GM18508 (cell line): ENCODE data around the gene LMF2.
"Not testable (repeated sequence)": the region's sequence is repeated elsewhere in the genome, so short reads cannot be mapped to it uniquely, and the experiment has no call there.

Source experiments
- ATAC-seq: cut with Tn5 transposase; IDR thresholded peaks from one replicate; pipeline ENCODE4 v1.9.1; 2021; ENCODE audit warnings: moderate number of reproducible peaks; ENCODE audit not compliant: insufficient read depth, unreplicated experiment

Gene LMF2

DNA sequence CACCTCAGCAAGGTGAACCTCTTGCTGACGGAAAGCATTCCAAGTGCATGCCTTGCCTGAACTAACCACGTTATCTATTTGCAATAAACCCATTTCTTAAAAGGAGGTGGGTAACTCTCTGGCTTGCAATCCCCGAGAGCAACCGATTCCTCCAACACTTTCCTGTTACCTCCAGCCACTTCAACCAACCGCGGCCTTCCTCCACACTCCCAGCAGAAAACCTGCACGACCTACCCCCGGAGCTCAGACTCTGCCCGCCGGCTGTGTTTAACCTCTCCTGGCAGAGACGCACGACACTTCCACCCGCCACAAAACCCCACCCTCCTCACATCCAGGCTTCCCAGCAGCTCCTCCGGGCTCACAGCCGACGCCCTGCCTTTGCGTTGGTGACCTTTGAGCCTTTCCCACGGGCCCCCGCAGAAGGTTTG, 17.2 kb upstream of the LMF2 start:
- ATAC-seq = no peak

DNA sequence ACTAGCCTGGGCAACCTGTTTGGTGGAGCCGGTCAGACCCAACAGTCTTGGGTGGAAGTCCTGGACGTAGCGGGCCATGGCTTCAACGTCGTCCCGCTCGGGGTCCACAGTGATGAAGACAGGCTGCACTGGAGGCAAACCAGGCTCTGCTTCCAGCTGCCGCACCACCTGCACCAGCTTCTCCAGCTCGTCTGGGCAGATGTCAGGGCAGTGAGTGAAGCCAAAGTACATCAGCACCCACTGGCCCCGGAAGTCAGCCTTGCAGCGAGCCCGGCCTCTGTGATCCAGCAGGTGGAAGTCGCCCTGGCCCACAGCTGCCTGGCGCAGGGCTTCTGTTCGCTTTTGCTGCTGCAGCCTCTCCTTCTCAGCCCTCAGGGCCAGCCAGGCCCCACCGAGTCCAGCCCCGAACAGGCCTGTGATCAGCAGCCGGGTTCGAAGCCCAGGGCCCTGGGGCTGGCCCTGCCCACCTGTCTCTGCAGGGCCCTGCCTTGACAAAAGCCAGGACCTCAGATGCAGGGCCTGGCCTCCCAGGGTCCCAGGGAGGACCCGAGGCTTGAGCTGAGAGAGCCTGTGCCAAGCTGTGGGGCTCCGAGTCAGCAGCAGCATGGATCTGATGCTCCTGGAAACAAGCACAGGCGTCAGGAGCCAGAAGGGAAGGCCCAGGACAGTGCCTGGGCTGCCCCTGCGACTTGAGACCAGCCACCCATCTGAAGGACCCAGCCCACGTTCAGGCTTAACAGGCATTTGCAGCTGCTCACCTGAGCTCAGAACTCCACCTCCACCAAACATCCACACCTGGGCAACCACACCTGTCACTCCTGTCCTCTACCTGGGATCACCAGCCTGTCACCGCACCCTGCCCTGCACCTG, 16.5 kb upstream of the LMF2 start:
- no peak for ATAC-seq

DNA sequence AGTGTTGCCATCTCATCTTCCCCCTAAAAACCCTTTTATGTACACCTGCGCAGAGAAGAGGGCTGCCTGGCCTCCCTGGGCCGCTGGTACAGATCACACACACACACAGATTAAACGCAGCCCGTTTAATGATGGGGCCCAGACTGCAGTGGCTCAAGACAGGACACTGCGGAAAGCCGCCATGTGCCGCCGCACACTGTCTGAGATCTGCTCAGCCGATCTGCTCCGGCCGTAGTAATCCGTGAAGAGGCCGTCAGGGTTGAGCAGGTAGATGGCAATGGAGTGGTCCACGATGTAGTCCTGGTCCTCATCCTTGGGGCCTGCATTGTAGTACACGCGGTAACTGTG, 15.9 kb upstream of the LMF2 start:
- no peak for ATAC-seq

DNA sequence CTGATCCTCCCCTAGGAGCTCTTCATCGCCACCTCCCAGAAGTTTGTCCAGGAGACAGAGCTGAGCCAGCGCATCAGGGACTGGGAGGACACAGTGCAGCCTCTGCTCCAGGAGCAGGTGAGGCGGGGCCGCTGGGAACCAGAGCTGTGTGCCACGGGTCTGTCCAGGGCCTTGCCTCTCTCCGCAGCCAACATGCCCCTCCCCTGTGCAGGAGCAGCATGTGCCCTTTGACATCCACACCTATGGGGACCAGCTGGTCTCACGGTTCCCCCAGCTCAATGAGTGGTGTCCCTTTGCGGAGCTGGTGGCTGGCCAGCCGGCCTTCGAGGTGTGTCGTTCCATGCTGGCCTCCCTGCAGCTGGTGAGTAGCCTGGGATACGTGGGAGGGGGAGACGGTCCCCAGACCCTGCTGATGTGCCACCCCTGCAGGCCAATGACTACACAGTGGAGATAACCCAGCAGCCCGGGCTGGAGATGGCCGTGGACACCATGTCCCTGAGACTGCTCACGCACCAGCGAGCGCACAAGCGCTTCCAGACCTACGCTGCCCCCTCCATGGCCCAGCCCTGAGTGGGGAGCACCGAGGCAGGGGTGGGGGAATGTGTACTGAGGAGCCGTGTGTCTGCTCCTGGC, 15.4 kb upstream of the LMF2 start:
- no peak for ATAC-seq

DNA sequence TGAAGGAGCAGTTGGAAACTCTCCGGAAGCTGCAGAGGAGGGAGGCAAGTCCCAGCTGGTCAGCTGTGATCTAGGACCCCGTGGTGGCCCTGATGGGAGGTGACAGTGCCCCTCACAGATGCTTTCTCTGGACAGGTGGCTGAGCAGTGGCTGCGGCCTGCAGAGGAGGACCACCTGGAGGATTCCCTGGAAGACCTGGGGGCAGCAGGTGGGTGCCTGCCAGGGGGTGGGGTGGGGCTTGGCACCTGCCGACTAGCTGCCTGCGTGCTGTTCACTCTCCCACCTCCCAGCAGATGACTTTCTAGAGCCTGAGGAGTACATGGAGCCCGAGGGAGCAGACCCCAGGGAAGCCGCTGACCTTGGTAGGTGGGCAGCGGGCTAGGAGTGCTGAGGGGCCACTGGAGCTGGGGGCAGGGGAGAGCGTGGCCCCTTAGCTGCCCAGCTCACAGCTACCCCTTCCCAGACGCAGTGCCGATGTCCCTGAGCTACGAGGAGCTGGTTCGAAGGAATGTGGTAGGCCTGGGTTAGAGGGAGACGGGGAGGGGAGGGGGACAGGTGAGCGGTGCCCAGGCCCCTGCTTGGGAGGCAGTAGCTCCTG, 14.8 kb upstream of the LMF2 start:
- no peak for ATAC-seq

DNA sequence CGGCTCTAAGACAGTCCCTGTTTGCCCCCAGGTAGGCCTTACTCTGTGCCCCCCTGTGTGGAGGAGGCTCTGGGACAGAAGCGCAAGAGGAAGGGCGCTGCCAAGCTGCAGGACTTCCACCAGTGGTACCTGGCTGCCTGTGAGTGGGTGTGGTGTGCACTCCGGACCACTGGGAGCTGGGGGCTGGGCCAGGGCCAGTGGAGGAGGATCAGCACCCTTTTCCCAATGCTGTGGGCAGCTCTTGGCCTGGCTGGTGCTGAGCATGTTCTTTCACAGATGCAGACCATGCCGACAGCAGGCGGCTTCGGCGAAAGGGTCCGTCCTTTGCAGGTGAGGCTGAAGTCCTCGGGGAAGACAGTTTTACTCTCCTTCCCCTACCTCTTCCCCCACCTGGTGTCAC, 14.2 kb upstream of the LMF2 start:
- ATAC-seq = no peak

DNA sequence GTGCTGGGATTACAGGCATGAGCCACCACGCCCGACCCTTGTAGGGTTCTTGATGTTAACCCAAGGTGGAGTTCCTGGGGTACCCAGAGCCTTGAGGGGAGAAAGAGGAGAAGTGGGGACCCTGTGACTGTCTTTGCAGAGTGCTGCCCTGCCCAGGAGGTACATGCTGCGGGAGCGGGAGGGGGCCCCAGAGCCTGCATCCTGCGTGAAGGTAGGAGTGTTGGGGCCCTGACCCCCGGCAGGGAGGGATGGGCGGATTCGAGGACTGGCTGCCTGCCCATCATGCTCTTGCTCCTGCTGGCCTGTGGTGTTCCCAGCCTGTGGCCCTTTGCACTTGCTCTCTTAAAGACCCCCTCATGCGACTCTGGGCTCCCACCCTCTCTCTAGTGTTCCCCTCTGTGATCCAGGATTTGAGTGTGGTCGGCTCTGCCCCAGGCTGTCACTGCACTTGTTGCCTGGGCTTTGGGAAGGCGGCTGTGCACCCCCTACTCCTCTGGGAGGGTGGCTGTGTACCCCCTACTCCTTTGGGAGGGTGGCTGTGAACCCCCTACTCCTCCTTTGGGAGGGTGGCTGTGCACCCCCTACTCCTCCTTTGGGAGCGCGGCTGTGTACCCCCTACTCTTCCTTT, 13.4 kb upstream of the LMF2 start:
- no peak for ATAC-seq

DNA sequence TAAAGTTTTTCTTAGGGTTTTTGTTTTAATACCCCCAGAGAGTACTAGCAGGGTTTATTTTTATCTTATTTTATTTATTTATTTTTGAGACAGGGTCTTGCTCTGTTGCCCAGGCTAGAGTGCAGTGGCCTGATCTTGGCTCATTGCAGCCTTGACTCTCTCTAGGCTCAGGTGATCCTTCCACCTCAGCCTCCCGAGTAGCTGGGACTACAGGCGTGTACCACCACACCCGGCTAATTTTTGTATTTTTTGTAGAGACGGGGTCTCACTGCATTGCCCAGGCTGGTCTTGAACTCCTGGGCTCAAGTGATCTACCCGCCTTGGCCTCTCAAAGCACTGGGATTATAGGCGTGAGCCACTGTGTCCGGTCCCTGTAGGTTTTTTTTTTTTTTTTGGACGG, 12.7 kb upstream of the LMF2 start:
- ATAC-seq = not testable (repeated sequence)

DNA sequence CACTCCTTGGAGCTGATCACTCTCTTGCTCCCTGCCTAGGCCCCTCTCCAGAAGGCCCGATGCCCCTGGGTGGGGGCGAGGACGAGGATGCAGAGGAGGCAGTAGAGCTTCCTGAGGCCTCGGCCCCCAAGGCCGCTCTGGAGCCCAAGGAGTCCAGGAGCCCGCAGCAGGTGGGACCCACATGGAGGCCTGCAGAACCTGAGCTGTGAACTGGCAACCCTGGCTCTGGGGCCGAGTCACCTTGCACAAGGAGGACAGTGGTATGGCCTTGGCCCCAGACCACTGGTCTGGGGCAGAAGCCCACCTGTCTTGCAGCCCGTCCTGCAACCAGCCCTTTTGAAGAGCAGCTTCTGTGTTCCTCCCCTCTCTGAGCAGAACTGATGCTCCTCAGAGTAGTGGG, 11.6 kb upstream of the LMF2 start:
- ATAC-seq = no peak

DNA sequence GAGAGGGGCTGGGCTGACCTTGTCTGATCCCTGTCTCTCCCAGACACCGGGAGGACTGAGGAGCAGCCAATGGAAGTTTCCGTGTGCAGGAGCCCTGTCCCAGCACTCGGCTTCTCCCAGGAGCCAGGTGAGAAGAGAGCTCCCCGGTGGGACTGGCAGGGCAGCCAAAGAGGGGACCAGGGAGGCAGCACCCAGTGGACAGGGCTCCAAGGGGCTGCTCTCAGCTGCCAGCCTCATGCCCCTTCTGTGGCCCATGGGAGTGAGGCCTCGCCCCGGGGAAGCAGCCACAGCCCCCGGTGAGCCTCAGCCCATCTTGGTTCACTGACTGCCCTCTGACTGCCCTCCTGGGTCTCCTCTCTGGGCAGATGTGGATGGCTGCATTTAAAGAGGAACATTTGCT, 11.1 kb upstream of the LMF2 start:
- ATAC-seq = no peak

DNA sequence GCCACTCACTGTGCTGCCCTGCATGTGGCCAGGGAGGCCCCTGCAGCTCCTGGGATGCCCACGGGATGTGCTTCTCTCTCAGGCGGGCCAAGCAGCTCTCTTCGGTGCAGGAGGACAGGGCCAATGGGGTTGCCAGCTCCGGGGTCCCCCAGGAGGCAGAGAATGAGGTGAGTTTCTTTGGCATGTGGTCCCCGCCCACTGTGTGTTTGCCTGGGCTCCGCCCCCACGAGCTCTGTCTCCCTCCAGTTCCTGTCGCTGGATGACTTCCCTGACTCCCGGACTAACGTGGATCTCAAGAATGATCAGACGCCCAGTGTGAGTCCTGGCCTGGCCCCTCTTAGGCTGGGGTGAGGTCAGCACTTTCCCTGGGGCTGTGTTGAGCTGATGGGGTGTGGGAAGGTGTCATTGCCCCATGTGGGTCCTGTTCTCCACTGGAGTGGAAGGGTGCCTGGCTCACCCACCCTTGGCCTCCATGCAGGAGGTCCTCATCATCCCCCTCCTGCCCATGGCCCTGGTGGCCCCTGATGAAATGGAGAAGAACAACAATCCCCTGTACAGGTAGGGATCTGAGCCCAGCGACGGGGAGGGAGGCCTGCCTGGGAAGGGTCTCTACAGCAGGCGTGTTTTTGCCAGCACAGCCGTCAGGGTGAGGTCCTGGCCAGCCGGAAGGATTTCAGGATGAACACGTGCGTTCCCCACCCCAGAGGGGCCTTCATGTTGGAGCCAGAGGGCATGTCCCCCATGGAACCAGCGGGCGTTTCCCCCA, 10.2 kb upstream of the LMF2 start:
- no peak for ATAC-seq

DNA sequence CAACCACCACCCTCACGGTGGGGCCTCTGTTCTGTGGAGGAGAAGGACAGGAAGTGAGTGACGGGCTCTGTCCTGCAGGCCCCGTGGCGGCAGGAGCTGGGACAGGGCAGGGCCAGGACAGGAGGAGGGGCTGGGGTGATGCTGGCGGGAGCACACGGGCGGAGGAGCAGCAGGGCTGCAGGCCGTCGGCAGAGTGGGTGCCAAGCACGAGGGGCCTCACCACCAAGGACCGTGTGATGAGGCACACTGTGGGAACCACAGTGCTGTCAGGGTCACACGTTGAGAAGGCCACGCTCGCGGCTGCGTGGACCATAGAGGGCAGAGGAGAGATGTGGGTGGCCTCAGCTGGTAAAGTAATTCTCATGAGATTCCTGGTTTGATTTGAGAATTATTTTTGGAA, 9.4 kb upstream of the LMF2 start:
- ATAC-seq = no peak

DNA sequence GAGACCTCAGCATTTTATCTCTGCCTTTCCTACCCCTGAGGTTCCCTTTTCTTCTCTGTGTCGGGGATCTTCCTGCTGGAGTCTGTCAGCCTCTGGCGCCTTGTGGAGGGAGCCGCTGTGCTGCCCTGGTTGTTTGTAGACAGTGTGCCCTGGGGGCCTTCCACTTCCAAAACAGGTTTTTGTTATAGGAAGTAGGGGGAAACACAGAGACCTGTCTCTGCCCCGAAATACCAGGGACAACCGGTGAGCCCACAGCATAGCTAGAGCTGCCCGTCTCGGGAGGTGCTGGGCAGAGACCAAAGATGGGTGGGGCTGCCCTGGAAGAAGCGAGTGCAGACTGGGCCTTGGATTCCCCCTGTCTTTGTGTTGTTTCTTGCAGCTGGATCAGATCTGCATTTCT, 8.6 kb upstream of the LMF2 start:
- ATAC-seq = no peak

DNA sequence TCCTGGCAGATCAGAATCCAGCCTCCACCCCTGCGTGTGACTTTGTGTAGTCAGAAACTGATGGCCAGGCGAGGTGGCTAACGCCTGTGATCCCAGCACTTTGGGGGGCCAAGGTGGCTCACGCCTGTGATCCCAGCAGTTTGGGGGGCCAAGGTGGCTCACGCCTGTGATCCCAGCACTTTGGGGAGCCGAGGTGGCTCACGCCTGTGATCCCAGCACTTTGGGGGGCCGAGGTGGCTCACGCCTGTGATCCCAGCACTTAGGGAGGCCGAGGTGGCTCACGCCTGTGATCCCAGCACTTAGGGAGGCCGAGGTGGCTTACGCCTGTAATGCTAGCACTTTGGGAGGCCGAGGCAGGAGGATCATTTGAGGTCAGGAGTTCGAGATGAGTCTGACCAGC, 5.7 kb upstream of the LMF2 start:
- no peak for ATAC-seq

DNA sequence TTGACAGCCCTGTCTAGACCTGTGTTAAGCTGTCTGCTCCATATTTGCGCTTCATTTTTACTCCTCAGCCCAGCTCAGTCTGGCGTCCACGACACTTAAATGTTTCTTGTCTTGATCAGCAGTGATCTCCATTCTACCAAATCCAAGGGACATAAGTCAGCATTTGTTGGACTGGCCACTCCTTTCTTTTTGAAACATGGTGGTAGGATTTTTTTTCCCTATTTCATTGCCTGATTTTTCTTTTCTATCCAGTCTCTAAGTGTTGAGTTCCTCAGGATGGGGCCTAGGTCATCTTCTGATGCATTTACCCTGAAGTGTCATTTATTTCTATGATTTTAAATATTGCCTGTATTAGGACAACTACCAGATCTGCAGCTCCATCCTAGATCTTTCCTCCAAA, 1.4 kb upstream of the LMF2 start:
- no peak for ATAC-seq

DNA sequence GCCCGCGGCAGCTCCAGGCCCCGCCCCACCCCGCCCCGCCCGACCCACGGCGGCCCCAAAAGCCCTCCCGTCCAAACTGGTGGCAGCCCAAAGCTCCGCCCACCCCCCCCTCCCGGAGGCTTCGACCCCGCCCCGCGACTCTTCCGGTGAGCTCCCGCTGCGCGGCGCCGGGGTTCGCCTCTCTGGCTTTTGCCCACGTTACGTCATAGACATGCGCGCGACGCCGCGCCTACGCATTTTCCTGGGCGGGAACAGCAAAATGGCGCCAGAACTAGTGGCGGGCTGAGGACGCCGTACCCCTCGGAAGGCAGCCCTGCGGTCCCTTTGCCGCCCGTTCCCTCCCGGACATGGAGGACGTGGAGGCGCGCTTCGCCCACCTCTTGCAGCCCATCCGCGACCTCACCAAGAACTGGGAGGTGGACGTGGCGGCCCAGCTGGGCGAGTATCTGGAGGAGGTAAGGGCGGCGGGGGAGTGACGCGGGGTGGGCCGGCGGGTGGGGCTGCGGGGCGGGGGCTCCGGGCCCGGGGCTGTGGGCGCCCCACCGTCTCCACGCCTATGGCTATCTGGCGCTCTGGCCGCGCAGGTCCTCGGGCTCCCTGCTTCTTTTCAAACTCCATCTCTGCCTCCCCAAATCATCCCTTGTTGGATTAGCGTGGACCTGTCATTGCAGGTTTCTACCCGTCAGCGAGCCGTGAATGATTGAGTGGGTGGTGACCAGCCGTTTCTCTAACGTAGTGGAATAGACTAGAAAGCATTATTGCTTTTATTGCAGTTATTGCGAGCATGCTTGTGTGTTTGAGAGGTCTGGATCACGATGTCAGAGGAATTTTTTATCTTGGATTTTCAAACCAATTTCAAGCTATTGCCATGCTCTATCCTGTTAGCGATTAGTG, 736 bp upstream of the LMF2 start, which contains the start of gene NCAPH2:
Gene NCAPH2 (plus strand): TSS at position 234 of the 894 bp plus-strand sequence. CDS start 114 bp downstream, at position 348.
- ATAC-seq = no peak

DNA sequence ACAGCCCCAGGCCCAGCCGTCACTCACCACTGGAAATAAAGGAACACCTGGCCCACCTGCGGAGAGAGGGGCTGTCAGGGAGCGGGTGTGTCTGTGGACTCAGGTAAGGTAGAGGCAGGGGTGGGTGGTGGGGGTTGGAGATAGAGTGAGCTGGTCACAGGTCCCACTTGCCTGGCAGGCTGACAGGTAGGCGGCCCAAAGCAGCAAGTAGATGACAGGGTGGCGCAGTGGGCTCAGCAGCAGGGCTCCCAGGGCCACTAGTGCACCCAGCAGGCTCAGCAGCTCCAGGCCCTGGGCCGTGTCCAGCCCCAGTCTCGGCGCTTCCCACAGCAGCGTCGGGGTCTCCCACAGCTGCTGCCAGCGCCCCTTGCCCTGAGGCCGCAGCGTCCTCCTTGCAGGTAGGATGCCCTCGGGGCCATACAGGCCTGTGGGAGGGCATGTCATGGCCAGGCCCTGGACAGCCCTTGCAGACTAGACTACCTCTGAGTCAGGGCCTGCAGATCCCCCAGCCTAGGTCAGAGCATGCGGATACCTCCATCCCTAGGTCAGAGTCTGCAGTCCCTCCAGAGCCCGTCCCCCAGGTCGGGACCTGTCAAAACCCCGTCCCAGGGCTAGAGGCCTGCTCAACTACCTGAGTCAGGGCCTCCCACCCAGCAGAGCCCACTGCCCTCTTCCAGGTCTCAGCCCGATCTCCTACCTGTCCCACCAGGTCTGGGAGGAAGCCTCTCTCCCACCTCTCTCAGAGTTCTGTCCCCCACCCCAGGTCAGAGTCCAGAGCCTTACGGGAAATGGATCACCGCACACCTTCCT, 686 bp downstream of the LMF2 start:
- no peak for ATAC-seq

DNA sequence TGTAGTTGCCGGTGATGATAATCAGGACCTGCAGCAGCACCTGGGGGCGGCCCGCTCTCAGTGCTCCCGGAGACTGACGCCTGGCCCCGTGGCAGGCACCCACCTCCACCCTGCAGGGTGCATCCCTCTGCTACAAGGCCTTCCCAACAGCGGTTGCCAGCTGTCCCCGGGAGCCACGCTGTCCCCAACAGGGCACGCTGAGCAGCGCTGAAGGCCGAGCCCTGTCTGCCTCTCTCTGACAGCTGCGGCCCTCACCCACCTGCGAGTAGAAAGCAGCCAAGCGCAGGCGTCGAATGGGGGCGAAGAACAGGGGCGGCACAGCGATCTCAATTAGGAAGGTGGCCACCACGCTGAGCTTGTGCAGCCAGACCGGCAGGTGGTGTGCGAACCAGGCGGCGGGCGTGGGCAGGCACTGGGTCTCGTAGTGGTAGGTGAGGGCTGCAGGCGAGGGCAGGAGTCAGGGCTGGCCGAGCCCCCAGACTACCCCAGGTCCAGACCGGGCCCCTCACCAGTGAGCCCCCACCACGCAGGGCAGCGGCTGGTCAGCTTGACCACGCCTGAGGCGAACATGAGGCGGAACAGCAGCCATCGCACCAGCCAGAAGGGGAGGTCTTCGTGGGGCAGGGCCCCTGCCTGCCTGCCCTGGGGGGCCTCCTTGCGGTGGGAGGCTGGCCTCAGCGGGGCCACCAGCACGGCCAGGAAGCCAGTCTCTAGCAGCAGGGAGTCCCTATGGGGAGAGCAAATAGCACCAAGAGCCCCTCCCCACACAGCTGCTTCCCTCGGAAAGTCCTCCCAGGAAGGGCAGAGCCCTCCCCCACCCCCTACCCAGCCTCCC, 1.5 kb downstream of the LMF2 start:
- no peak for ATAC-seq
